ENCODE data around the gene CDC20B. TPM values are rescaled to one million over a fixed set of nuclear protein-coding genes. Genes with fewer than 3 reads are reported as not detected.
"Not testable (repeated sequence)": the region's sequence is repeated elsewhere in the genome, so short reads cannot be mapped to it uniquely, and the experiment has no call there.

The CDC20B gene
- total and polyA plus RNA-seq, 2 donors = not detected

GRCh38 chr5:55146080-55146479 lies 26.9 kb downstream of the CDC20B start:
- no peak for DNase-seq (ENCODE audit: extremely low spot score)
- 83% methylated on average over 8 of the region's 8 CpGs for WGBS
- no peak overlapping the region for H3K27ac ChIP-seq (ENCODE audit: low read depth)
- H3K36me3 ChIP-seq (ENCODE audit: insufficient read depth) = no peaks in the 10 kb centered on the region
- no peaks in the 10 kb centered on the region for H3K4me1 ChIP-seq (ENCODE audit: insufficient read depth)
- H3K4me3 ChIP-seq (ENCODE audit: low read depth, low read length) = no peak overlapping the region

- no peak overlapping the region for H3K27ac ChIP-seq (ENCODE audit: low read depth)
- H3K4me3 ChIP-seq (ENCODE audit: low read depth, low read length) = no peak overlapping the region
- 49% methylated on average over 4 of the region's 4 CpGs for WGBS
- DNase-seq (ENCODE audit: extremely low spot score) = no peak
- H3K4me1 ChIP-seq (ENCODE audit: insufficient read depth) = no peaks in the 10 kb centered on the region
- H3K36me3 ChIP-seq (ENCODE audit: insufficient read depth) = no peaks in the 10 kb centered on the region
These were observed 29.4 kb downstream of the CDC20B start for GRCh38 chr5:55143624-55144023.

- Histone ChIP-seq H3K4me1 (ENCODE audit: insufficient read depth) (no peaks in the 10 kb centered on the region), H3K36me3 (ENCODE audit: insufficient read depth) (no peaks in the 10 kb centered on the region), H3K4me3 (ENCODE audit: low read depth, low read length) (no peak overlapping the region), H3K27ac (ENCODE audit: low read depth) (no peak overlapping the region)
- 89% methylated on average over 9 of the region's 9 CpGs for WGBS
- DNase-seq (ENCODE audit: extremely low spot score) = no peak
These were observed 30.9 kb downstream of the CDC20B start for GRCh38 chr5:55141945-55142690.

GRCh38 chr5:55140908-55141665 lies 31.9 kb downstream of the CDC20B start:
- 65% methylated on average over 9 of the region's 9 CpGs for WGBS
- DNase-seq (ENCODE audit: extremely low spot score) = no peak
- H3K4me3 ChIP-seq (ENCODE audit: low read depth, low read length) = no peak overlapping the region
- no peak overlapping the region for H3K27ac ChIP-seq (ENCODE audit: low read depth)
- H3K36me3 ChIP-seq (ENCODE audit: insufficient read depth) = no peaks in the 10 kb centered on the region
- no peaks in the 10 kb centered on the region for H3K4me1 ChIP-seq (ENCODE audit: insufficient read depth)

GRCh38 chr5:55136521-55136920 lies 36.5 kb downstream of the CDC20B start:
- H3K36me3 ChIP-seq (ENCODE audit: insufficient read depth) = no peaks in the 10 kb centered on the region
- no peak overlapping the region for H3K27ac ChIP-seq (ENCODE audit: low read depth)
- DNase-seq (ENCODE audit: extremely low spot score) = no peak
- no peaks in the 10 kb centered on the region for H3K4me1 ChIP-seq (ENCODE audit: insufficient read depth)
- 54% methylated on average over 3 of the region's 3 CpGs for WGBS
- no peak overlapping the region for H3K4me3 ChIP-seq (ENCODE audit: low read depth, low read length)

- WGBS = 61% methylated on average over 5 of the region's 5 CpGs
- Histone ChIP-seq H3K36me3 (ENCODE audit: insufficient read depth) (no peaks in the 10 kb centered on the region), H3K4me3 (ENCODE audit: low read depth, low read length) (no peak overlapping the region), H3K27ac (ENCODE audit: low read depth) (no peak overlapping the region), H3K4me1 (ENCODE audit: insufficient read depth) (no peaks in the 10 kb centered on the region)
- no peak for DNase-seq (ENCODE audit: extremely low spot score)
These were observed 38.8 kb downstream of the CDC20B start for GRCh38 chr5:55134053-55134722.

GRCh38 chr5:55123365-55123764 lies 49.6 kb downstream of the CDC20B start:
- no peak overlapping the region for H3K27ac ChIP-seq (ENCODE audit: low read depth)
- no peak for DNase-seq (ENCODE audit: extremely low spot score)
- no peaks in the 10 kb centered on the region for H3K36me3 ChIP-seq (ENCODE audit: insufficient read depth)
- H3K4me1 ChIP-seq (ENCODE audit: insufficient read depth) = no peaks in the 10 kb centered on the region
- WGBS = 72% methylated on average over 3 of the region's 3 CpGs
- H3K4me3 ChIP-seq (ENCODE audit: low read depth, low read length) = no peak overlapping the region

GRCh38 chr5:55114061-55114460 lies 58.9 kb downstream of the CDC20B start:
- no peak overlapping the region for H3K4me3 ChIP-seq (ENCODE audit: low read depth, low read length)
- H3K36me3 ChIP-seq (ENCODE audit: insufficient read depth) = no peaks in the 10 kb centered on the region
- no peaks in the 10 kb centered on the region for H3K4me1 ChIP-seq (ENCODE audit: insufficient read depth)
- no peak for DNase-seq (ENCODE audit: extremely low spot score)
- WGBS = 81% methylated on average over 3 of the region's 3 CpGs
- no peak overlapping the region for H3K27ac ChIP-seq (ENCODE audit: low read depth)

- H3K27ac ChIP-seq (ENCODE audit: low read depth) = no peak overlapping the region
- H3K4me1 ChIP-seq (ENCODE audit: insufficient read depth) = no peaks in the 10 kb centered on the region
These were observed 59.6 kb downstream of the CDC20B start for GRCh38 chr5:55113327-55113726.

GRCh38 chr5:55110217-55110616 lies 62.8 kb downstream of the CDC20B start:
- H3K36me3 ChIP-seq (ENCODE audit: insufficient read depth) = no peaks in the 10 kb centered on the region
- no peak for DNase-seq (ENCODE audit: extremely low spot score)
- no peaks in the 10 kb centered on the region for H3K4me1 ChIP-seq (ENCODE audit: insufficient read depth)
- H3K27ac ChIP-seq (ENCODE audit: low read depth) = no peak overlapping the region
- no peak overlapping the region for H3K4me3 ChIP-seq (ENCODE audit: low read depth, low read length)
- WGBS = 79% methylated on average over 2 of the region's 2 CpGs

More at GRCh38 chr5:55113327-55113726, 59.6 kb downstream of the CDC20B start:
- no peak for DNase-seq (ENCODE audit: extremely low spot score)
- no peaks in the 10 kb centered on the region for H3K36me3 ChIP-seq (ENCODE audit: insufficient read depth)
- H3K4me3 ChIP-seq (ENCODE audit: low read depth, low read length) = no peak overlapping the region

GRCh38 chr5:55108661-55109060 lies 64.3 kb downstream of the CDC20B start:
- no peak overlapping the region for H3K4me3 ChIP-seq (ENCODE audit: low read depth, low read length)
- H3K36me3 ChIP-seq (ENCODE audit: insufficient read depth) = no peaks in the 10 kb centered on the region
- WGBS = 71% methylated on average over 3 of the region's 3 CpGs
- H3K27ac ChIP-seq (ENCODE audit: low read depth) = no peak overlapping the region
- no peak for DNase-seq (ENCODE audit: extremely low spot score)
- no peaks in the 10 kb centered on the region for H3K4me1 ChIP-seq (ENCODE audit: insufficient read depth)

GRCh38 chr5:55105976-55106375 lies 67.0 kb downstream of the CDC20B start:
- not testable (repeated sequence) for H3K27ac ChIP-seq (ENCODE audit: low read depth); H3K4me3 ChIP-seq (ENCODE audit: low read depth, low read length); DNase-seq (ENCODE audit: extremely low spot score); H3K4me1 ChIP-seq (ENCODE audit: insufficient read depth); H3K36me3 ChIP-seq (ENCODE audit: insufficient read depth)

GRCh38 chr5:55104946-55105701 lies 67.9 kb downstream of the CDC20B start:
- Histone ChIP-seq H3K4me1 (ENCODE audit: insufficient read depth) (no peaks in the 10 kb centered on the region), H3K27ac (ENCODE audit: low read depth) (no peak overlapping the region), H3K4me3 (ENCODE audit: low read depth, low read length) (no peak overlapping the region), H3K36me3 (ENCODE audit: insufficient read depth) (no peaks in the 10 kb centered on the region)
- WGBS = 81% methylated on average over 5 of the region's 5 CpGs
- no peak for DNase-seq (ENCODE audit: extremely low spot score)
